ENCODE measurements around the gene COL11A1.
A peak's percentile ranks its signal among the peaks of the same experiment; 100 is the strongest.
"Not testable (repeated sequence)": the region's sequence is repeated elsewhere in the genome, so short reads cannot be mapped to it uniquely, and the experiment has no call there.

COL11A1 gene

DNA sequence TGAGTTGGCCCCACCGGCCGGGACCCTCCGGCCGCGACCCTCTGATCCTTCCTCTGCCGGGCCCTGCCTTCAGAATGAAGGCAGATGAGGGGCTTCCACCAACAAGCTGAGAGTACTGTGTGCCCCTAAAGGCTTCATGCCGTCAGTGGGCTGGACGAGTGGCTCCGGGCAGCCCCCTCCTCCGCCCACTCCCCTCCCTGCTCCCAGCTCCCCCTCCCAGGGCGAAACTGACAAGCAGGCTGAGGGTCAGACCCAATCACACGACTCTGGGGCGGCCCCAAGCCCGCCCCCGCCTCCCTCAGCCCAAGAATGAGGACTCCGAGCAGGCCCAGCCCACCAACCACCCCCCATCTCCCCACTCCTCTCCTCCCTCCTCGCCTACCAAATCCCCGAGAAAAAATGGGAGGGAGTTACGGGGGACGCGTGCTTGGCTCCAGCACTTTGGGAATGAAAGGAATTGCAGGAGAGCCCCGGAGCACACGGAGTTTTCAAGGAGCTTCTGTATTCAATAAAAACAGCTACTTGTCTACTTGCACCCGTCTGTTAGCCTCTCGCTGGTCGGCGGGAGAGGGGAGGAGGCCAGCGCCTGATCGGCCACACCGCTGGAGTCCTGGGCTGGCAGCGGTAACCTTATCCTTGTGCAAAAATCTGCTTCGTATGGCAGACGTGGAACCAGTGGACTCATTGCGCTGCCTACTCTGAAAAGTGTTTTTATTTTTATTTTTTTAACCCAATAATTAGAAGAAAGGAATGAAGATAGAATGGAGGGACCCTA, at the start of gene COL11A1:
COL11A1 (minus strand) TSS at position 147 of the 775 bp plus-strand sequence. CDS start 344 bp downstream, outside the sequence.
- peak; percentile 11 for DNase-seq (ENCODE audit: low spot score)

DNA sequence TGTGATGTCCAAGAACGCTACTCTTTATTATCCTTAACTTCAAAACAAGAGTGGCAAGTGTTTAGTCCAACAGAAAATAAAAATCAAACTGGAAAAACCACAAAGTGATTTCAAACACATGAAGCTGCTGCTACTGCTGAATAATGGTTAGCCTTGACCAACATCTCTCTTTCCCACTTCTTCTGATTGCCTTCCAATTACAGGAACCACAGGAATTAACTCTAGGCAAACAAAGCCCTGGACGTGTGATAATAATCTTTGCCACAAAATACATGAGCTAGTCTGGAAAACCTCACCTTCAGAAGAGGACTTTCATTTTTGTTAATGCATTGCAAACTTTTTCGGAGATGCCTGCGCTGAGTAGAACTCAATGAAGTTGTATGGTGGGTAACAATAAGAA, 48.6 kb upstream of the COL11A1 start:
- no peak for DNase-seq (ENCODE audit: low spot score)

DNA sequence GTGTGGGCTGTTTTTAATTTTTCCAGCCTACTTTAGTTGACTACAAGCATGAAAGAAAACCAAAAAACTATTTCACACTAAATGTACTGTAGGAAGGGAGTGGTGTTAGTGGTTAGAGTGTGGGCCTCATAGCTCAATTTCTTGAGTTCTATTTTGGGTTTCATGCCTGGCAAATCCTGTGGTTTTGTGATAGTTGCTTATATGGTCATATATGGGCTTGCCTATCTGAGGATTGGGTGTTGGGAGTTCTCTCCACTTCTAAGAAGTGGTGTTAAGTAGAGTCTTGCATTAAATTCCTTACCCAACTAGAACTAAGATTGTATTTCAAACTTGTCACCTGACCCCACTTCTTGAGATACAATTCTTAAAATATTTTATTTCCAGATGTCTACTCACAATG, 37.8 kb upstream of the COL11A1 start:
- no peak for DNase-seq (ENCODE audit: low spot score)

DNA sequence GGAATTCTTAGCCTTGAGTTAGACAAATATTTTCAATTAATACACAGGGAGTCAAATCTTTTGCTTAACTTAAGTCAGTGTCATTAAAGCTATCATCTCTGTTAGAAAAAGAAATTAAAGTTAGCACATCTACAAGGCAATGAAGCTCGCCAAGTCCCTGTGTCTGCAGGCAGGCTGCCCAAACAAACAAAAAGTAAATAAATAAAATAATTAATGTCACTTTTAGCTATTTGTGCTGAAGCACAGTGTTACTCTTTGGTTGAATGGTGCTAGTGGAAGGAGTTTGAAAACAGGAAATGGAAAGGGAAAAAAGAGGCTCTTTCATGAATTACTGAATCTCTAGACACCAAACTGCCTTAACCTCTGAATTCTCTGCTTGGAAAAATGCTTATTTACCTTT, 37.1 kb upstream of the COL11A1 start:
- DNase-seq (ENCODE audit: low spot score): no peak

DNA sequence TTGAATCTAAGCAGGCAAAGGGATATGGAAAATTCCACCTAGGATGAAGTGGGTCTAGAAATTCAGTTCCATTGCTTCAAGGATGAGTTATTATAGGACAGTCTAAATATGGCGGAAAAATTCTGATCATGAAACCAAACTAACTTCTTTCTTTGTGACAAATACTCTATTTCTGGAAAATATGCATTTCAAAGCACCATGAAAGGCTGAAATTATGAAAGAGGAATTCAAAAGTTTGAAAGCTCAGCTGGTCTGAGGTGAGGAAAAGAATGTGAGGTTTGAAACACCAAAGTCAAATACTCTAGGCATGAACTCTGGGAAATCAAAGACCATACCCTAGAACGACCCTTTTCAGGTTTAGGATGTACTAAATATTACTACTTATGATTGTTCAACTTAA, 36.4 kb upstream of the COL11A1 start:
- no peak for DNase-seq (ENCODE audit: low spot score)

DNA sequence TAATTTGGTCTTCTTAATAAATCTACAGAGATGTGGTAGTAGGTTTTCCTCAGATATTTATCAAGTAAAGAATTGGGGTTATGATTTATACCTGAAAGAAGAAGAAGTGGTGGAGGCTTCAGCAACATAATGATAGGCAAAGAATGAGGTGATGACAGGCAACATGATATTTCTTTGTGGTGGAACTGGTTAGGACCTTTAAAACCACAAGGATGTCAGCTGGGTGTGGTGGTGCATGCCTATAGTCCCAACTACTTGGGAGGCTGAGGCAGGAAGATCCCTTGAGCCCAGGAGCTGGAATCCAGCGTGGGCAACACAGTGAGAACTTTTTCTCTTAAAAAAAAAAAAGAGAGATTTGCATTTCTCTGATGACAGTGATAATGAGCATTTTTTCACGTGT, 34.1 kb upstream of the COL11A1 start:
- no peak for DNase-seq (ENCODE audit: low spot score)

DNA sequence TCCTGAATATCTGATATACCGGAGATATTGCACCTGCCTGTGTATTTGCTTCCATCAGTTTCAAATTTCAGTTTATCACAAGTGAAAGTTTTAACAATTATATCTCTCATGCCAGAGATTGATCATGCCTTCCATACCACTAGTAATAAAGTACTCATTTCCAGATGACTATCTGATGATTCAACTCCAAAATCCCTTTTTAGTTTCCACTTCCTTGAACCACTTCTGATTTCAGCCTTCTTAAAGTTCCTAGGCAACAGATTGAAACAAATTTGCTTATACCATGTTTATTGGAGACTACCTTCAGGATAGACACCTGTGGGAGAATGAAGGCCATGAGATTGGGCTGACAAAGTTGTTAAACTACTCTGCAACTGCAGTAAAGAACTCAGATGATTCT, 21.5 kb upstream of the COL11A1 start:
- no peak for DNase-seq (ENCODE audit: low spot score)

DNA sequence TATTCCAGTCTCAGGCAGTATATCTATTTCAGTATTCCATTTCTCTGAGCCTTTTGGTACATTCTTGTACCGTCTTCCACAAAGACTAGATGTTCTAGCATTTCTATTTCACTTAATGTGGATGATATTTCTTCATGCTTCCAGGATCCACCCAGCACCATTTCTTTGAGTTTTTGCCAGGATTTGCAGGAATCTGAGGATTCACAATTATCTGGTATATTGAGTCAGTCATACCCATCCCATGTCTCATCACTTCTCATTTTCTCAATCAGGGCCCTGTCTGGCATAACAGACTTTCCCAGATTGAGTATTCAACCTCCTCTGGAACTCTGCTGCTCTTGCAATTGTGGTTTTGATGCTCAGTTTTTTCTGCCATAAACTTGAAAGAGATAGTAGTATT, 20.9 kb upstream of the COL11A1 start:
- peak; percentile 39 for DNase-seq (ENCODE audit: low spot score)

DNA sequence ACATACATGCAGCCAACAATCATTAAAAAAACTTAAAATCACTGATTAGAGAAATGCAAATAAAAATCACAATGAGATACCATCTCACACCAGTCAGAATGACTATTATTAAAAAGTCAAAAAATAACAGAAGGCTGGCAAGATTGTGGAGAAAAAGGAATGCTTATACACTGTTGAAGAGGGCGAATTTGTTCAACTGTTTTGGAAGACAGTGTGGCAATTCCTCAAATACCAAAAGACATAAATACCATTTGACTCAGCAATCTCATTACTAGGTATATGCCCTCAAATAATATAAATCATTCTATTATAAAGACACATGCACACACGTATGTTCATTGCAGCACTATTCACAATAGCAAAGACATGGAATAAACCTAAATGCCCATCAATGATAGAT, 19.9 kb upstream of the COL11A1 start:
- DNase-seq (ENCODE audit: low spot score): not testable (repeated sequence)

DNA sequence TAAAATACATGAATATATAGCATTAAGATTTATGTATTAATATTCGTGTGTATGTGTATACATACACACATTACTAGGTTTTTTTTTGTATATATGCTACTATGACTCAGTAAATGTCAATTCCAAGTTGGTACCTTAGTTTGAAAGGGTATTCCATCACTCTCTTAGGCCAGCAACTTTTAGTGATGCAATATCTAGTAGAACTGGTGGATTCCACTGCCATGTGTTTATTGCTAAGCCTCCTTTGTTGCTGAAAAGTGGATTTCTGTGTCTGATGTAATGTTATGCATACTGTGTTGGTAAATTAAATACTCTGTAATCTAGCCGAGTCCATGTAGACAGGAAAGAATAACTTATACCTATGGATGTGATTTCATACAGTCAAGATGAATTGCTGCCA, 16.9 kb upstream of the COL11A1 start:
- DNase-seq (ENCODE audit: low spot score): no peak

DNA sequence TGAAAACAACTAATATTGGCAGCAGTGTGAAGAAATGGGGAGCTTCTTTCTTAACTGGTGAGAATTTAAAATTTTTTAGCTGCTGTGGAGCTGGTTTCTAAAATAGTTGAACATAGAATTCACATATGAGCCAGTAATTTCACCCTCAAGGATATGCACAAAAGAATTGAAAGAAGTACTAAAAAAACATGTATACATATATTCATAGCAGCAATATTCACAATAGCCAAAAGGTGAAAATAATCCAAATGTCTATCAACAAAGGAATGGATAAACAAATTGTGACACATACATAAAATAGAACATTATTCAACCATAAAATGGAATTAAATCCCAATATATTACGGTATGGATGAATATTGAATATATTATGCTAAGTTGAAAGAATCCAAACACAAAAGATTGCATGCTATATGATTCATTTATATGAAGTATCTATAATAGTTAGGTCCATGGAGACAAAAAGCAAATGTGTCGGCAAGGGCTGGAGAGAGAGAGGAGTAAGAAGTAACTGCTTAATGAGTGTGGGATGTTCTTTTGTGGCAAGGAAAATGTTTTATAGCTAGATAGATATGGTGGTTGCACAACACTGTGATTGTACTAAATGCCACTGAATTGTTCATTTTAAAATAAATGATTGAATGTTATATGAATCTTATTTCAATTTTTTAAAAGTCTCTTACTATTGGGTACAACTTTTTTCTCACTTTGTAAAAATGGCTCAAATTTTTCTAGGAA, 14.8 kb upstream of the COL11A1 start:
- no peak for DNase-seq (ENCODE audit: low spot score)

DNA sequence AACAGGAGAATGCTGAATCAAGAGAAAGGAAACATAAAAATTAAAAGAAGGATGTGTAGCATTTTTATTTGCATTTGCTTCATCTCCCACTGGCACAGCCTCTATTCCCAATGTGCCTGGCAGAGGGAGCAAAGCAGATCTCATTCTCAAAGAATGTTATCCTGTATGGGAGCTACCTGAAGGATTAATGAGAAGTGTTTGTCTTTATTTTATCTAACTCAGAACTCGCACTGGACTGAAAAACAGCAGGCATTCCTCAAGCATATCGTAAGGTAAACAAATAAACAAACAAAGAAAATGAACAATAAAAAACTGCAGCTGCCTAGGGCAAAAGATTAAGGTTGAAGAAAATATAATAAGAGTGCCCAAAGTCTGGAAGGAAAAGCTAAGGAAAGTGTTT, 12.7 kb upstream of the COL11A1 start:
- no peak for DNase-seq (ENCODE audit: low spot score)

DNA sequence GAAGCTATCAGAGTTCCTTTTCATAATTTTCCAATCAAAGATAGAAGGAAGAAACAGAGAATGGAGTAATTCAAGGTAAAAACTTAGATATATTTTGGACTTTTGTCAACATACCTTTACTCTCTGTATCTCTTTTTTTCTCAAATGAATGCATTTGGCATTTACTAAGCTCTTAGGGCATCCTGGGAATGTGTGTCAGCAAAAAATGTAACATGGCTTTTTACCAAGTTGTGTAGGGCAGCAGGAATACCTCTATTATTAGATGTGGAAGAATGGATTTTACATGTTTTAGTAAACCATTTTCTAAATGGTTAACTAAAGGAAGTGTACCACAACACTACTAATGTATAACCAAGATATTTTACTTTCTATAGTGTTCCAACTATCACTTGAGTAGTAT, 4.2 kb upstream of the COL11A1 start:
- DNase-seq (ENCODE audit: low spot score): no peak

DNA sequence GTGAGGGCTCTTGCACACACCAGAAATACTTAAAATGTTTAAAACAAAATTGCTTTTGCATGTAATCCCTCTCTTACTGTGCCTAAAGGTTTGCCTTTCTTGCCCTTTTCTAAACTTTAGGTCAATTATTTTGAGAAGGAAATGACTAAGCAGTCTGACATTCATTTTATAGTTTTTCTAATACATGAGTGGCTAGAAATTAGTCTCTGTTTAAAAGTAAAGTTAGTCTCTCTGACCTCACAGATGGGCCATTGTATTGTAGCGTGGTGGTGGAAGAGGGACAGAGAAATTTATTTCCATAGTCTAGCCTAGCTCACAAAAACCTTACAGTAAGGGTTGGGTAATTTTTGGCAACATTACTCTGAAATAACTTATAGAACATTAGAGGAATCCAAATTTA, 3.6 kb upstream of the COL11A1 start:
- DNase-seq (ENCODE audit: low spot score): no peak

DNA sequence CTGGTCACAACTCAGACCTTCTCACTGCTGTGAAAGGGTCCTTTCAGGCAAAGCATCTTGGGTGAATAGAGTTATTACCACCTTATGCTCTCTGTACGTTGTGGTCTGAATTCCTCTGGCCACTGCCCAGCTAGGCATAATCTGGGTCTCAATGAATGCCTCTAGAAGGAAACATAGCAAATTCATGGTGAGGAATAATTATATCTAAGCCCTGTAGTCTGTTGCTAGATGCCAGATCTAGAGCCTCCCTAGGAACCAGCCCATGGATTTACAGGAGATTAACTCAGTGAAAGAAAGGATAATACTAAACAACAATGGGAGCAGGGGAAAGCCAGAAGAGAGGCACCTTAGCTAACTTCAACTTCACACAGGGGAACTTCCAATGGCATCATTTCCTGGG, 2.4 kb upstream of the COL11A1 start:
- DNase-seq (ENCODE audit: low spot score): no peak

DNA sequence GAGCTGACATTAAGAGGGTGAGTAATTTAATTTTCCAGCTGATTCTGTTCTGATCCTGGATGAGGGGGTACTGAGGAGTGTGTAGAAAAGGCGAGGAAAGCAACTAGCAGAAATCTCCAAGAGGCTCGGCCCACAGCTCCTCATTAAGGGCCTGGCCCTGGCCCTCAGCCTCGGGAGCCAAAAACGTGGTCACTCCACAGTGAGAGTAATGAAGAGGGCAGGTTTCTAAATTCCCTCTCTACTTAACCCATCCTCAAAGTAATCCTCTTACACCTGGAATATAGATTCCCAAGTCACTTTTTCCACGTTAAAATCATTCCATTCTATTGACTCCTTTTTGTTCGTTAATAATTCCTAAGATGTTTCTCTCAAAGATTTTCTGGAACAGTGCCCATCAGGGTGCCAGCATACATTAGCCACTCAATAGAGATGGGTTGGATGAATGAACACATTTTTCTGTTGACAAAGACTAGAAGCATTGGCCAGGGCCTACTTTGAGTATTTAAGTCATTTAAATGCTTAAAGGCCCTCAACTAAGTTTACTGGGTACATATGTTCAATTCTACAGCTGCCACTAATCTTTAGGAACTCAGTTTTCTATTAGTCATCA, 1.1 kb upstream of the COL11A1 start:
- no peak for DNase-seq (ENCODE audit: low spot score)

DNA sequence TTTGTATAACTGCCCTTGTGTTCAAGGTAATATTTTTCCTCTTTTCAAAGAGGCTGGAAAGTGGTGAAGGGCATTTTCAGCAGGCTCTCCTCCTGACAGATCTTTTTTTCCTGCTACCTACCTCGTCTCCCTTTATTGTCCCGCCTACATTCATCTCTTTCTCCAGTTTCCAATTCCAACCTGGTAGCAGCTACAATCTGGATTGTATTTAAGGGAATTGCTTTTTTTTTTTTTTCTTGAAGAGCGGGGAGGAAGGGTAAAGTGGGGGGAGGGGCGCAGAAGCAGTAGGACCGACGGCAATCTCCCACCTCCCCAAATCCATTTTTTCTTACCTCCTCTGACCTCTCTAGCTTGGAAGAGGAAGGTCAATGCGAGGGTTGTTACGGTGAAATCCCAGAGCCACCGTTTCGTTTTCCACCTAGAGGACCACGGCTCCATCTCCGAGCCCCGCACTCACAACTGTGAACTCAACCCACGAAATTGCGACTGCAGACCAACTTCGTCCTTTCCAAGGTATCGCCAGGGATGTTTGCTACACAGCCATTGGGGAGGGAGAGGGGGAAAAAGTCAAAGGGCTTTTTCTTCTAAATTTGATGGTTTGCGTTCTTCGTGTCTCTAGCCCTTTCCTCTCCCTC, 464 bp downstream of the COL11A1 start:
- no peak for DNase-seq (ENCODE audit: low spot score)

DNA sequence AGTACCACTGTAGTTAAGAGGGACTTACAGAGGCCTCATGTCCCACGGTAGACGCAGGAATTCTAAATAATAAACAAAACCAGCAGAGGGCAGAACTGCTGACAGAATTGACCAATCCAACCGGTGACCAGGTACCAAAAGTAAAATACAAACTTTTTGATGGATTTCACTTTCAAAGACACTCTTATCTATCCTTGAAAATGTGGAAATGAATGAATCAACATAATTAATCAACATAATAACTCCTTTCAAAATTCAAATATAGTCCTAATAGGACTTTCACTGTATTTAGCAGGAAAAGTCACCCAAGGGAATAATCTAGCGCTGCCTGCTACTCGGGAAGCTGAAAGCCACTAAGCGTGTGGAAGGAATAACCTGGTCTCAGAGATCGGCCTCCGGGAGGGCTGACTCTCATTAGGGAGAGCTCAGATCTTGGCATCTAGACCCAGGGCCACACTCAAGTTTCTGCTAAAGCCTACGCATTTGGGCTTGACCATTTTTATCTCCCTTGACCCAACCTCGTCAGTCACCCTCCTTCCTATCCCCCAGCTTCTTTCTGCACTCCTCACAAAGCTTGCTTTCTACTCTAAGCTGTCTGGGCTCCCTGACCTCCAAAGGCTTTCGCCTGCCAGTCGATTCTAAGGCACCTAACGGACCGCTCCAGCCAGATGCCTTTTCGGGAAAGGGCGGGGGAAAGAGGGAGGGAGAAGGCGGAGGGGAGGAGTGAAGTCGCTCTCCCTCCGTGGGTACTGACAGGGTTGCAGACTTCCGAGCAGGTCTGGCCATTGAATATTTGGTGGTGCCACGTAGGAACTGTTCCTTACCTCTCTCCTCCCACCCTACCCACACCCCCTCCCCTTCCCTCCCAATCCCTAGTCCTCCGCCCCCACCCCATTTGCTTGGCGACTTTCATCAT, 1.6 kb downstream of the COL11A1 start:
- DNase-seq (ENCODE audit: low spot score): peak; percentile 57

DNA sequence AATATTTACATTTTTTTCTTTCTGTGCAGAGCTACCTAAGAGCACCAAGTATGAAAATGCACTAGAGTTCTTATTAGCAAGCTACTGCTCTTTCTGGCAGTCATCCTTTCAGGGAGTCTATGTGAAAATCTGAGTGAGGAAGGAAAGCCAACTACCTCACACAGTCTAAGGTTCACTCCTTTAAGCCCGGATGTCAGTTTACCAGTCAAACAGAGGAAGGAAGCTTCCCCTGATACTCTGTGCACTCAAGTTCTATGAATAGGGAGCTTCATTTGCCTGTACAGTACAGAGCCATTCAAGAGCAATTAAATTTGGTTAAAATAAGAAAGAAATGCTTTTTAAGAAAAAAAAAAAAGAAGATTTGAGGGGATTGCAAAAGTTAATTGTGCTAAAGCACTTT, 6.9 kb downstream of the COL11A1 start:
- DNase-seq (ENCODE audit: low spot score): no peak

DNA sequence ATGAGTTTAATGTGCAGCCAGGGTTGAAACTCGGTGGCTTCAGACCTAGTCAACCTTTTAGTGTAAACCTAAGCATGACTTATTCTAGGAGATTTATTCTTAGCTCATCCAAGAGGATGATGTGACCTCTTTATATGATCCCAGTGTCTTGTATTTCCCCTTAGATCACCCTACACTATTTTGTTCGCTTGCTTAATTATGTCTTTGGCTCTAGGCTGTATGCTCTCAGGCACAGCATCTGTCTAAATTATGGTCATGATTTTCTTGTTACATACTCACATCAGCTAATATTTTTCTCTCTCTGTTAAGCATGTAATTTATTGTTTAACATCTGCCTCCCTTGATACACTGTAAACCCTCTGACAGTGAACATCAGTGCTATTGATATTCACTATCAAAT, 19.1 kb downstream of the COL11A1 start:
- no peak for DNase-seq (ENCODE audit: low spot score)

DNA sequence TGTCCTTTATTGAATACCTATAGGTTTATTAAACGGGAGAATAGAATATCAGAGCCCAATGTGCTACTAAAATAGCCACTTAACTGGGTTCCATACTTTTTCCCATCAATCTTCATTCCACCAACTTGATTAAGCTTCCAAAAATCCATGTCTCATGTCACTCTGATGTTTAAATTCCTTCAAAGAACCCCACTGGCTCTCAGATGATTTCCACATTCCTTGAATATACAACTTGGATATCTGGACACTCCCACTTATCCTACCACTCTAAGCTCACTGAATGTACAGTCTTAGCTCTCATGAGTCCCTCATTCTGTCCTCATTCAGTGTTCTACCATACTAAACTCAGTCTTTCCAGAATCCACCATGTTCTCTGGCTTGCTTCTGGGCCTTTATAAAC, 21.1 kb downstream of the COL11A1 start:
- no peak for DNase-seq (ENCODE audit: low spot score)

DNA sequence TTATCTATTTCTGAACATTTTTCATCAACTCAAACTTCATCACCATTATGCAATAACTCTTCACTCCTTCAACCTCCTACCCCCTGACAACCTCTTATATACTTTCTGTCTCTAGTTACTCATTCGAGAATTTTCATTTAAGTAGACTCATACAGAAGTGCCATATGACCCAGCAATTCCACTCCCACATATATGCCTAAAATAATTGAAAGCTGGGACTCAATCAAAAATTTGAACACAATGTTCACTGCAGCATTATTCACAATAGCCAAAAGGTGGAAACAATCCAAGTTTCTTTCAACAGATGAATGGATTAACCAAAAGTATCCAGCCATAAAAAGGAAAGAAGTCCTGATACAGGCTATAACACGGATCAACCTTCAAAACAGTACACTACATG, 24.1 kb downstream of the COL11A1 start:
- no peak for DNase-seq (ENCODE audit: low spot score)
